T47D (cell line): ENCODE data around the gene INCA1.

Experiments
- DNase-seq, 2 experiments: peaks; one replicate each; pipeline versions ENCODE4 v3.0.0 to v3.0.0-alpha.2; 2011 to 2012; ENCODE audit warnings: low read depth in 1 of 2, low spot score in 1 of 2
- JUND ChIP-seq: IDR thresholded peaks from 2 replicates; pipeline ENCODE4 v1.6.1; 2012; ENCODE audit warnings: low read depth
- in situ Hi-C: cut with HindIII; loops from 2 replicates; pipeline ENCODE4 v1.10.0; 2016; ENCODE audit warnings: low sequenced_read_pairs, low pct_unique_long_range_greater_than_20kb

Gene INCA1

GRCh38 chr17:4960279-4960922, 36.9 kb downstream of the INCA1 start:
- DNase-seq: no peak
- in situ Hi-C loops: no loop called here
- no peak for TF ChIP-seq JUND

DNA sequence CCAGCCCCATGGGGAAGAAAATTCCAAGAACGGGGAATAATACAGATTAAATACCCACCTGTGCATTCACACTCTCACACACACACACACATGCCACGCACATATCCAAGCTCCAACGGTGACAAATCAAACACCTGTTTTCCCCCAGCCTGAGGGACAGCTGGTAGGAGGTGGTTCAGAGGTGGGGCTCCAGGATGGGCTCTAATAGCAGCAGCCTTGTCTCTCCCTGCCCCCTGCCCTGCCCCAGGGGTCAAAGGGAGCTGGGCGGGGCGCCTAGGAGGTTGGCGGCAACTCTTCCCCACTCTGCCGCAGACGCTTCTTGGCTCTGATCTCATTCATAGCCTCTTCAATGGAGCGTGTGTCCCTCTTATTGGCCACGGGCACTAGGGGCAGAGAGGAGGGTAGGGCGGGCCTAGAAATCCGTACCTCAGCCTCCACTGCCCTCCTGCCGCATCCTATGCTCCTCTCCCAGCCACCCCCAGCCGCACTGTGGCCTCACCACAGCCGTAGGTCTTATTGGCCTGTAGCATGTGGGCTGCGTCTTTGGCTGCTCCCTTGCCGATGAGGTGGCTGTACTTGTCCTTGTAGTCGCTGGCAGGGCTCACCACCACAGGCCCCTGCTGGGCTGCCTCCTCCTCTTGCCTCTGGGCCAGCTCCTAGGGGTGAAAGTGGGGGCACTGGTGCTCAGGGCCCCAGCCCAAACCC, 37.9 kb downstream of the INCA1 start:
- in situ Hi-C loops: no loop called here
- no peak for TF ChIP-seq JUND
- no peak for DNase-seq

DNA sequence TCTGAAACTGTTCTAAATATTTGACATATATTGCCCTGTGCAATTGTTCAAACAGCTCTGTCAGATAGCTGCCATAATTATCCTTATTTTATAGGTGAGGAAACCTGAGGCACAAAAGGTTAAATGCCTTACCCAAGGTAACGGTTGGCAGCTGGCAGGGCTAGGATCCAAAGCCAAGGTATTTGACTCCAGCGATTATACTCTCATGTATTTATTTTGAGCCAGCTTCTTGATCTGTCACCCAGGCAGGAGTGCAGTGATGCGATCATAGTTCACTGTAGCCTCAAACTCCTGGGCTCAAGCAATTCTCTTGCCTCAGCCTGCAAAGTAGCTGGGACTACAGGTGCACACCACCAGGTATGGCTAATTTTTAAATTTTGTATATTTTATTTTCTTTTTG, 39.2 kb downstream of the INCA1 start:
- no peak for DNase-seq
- no peak for TF ChIP-seq JUND
- in situ Hi-C loops: no loop called here

- DNase-seq: no peak
- no peak for TF ChIP-seq JUND
- in situ Hi-C loops: no loop called here
These were observed 40.7 kb downstream of the INCA1 start for GRCh38 chr17:4956493-4957061.

DNA sequence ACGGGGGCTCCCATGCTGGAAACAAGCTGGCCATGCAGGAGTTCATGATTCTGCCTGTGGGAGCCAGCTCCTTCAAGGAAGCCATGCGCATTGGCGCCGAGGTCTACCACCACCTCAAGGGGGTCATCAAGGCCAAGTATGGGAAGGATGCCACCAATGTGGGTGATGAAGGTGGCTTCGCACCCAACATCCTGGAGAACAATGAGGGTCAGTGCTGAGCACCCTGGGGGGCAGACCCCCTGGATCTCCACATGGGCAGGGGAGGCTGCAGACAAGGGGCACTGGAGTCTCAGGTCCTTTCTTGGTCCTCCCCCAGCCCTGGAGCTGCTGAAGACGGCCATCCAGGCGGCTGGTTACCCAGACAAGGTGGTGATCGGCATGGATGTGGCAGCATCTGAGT, 42.2 kb downstream of the INCA1 start:
- TF ChIP-seq JUND: no peak
- in situ Hi-C loops: no loop called here
- DNase-seq: no peak

DNA sequence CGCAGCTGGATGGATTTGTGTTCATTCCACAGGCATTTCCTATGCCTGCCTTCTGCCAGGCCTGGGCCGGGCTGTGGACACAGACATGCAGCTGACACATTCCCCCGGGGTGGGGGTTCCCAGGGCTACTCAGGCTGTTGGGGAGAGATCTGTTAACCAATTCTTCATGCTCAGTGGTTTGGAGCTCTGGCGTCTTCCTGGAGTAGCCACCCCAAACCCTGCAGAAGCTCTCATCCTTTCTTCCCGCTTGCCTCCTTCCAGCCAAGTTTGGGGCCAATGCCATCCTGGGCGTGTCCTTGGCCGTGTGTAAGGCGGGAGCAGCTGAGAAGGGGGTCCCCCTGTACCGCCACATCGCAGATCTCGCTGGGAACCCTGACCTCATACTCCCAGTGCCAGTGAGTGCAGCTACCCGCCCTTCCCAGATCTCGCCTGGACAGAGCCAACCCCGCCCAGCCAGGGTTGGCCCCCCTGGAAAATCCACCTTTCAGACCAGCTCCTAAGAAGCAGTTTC, 43.8 kb downstream of the INCA1 start:
- in situ Hi-C loops: no loop called here
- DNase-seq: no peak
- no peak for TF ChIP-seq JUND

DNA sequence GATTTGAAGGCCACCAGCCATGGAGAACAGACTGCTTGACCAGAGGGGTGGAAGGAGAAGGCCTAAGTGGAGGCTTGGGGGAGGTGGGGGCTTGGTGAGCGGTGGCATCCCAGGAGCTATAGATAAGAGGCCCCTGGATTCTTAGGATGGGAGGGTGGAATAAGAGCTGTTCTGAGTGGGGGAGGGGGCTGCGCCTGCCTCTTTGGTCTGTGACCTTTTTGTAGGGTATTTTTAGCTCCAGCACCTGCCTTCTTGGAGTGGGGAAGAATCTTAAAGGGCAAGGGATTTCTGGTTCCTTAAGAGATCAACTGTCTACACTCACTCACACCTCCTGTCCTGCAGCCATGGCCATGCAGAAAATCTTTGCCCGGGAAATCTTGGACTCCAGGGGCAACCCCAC, 45.8 kb downstream of the INCA1 start:
- no peak for DNase-seq
- in situ Hi-C loops: no loop called here
- no peak for TF ChIP-seq JUND

GRCh38 chr17:4950746-4951204, 46.5 kb downstream of the INCA1 start, which contains the start of gene ENO3:
ENO3 (plus strand) TSS chr17:4951119; CDS start chr17:4951830, 711 bp downstream.
- no peak for DNase-seq
- no peak for TF ChIP-seq JUND
- in situ Hi-C loops: no loop called here

DNA sequence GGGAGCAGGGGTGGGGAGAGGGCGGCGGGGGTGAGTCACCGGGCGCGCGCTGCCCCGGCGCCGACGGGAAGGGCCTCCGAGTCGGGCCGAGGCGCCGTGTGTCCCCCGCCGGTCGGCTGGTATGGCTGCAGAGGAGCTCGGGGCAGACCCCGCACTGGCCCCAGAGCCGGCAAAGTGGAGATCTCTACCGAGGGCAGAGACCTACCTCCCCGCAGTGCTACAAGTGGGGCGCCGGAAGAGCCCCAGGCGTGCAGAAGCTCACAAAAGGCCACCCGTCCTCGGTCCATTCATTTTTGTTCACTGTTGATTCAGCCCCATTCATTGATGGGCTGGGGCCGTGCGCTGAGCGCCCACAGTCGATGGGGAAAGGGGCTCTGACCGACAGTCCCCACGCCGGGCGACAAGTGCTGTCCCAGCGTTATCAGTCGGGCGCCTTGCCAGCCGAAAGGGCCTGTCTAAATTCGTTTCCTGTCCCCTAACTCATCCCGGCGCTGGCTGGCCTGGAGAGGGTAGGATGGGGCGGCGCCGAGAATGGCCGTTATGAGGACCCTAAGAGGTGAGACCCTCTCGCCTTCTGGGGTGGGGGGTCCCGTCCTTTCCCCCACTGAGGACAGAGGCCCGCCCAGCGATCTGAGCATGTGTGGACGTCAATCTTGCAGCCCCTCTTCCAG, 47.1 kb downstream of the INCA1 start:
- in situ Hi-C loops: no loop called here
- DNase-seq: no peak
- no peak for TF ChIP-seq JUND

GRCh38 chr17:4949321-4950074, 47.8 kb downstream of the INCA1 start:
- DNase-seq: peak in 1 of 2 experiments; percentile 76
- in situ Hi-C loops: no loop called here
- TF ChIP-seq JUND: no peak

GRCh38 chr17:4948931-4949320, 48.4 kb downstream of the INCA1 start:
- in situ Hi-C loops: no loop called here
- DNase-seq: peak; percentile 84 to 89
- TF ChIP-seq JUND: no peak

DNA sequence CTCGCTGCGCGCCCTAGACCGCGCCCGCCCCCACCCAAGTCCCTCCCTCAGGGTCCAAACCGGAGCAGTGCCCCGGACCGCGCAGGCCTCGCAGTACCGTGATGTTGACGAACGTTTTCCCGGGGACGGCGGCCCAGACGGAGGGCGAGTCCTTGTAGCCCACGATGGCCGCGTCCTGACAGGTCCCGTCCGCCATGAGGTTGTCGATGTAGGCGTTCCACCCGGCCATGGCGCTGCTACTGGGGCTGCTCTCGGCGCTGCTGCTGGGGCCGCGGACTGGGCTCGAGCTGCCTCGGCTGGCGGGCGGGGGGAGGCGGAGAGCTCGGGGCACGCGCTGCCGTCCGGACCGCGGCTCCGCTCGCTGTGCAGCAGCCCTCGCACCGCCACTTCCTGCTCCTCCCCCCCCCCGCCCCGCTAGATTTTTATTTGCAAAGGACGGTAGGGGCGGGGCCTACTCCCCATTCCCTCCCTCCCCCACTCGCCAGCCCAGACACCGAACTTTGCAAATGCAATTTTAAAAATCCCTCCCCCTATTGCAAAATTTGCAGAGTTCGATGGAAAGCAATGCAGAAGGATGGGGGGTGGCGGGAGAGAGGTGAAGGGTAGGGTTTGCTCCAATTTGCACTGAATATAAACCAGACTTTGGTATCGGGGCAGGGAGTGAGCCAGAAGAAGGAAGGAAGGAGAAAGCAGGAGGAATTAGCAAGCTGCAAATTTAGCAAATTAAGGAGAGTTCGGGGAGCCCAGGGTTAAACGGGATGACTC, 49.0 kb downstream of the INCA1 start, which contains the start of gene PFN1:
Gene PFN1, minus strand, starts transcription at position 365 of the 765 bp plus-strand sequence. Its CDS starts 136 bp downstream, at position 229.
- in situ Hi-C loops: no loop called here

More for the DNA sequence above, 49.0 kb downstream of the INCA1 start, which contains the start of gene PFN1:
- peak; percentile 81 to 92 for DNase-seq
- no peak for TF ChIP-seq JUND
